Prostate gland (tissue), 2 donors: ENCODE results near the gene TRIP11.

Source experiments
- POLR2A ChIP-seq: fragments of 450-650 bp; IDR thresholded peaks from one replicate; pipeline ENCODE4 v1.6.1; 2016; ENCODE audit warnings: antibody characterized with exemption, mild to moderate bottlenecking
- POLR2AphosphoS5 ChIP-seq: sonication (generic); formaldehyde crosslinking; IDR thresholded peaks from one replicate; pipeline ENCODE4 v1.6.1; 2017; ENCODE audit warnings: antibody characterized with exemption
- TF ChIP-seq, protein P1 (sequence below), 4 experiments: fragments of 200-600 bp in 2 of 4; fragments of 450-650 bp in 2 of 4; sonication (generic) in 2 of 4; IDR thresholded peaks; 1 replicate in 3 of 4; 2 replicates in 1 of 4; pipeline ENCODE4 v1.5.1; 2016 to 2019; ENCODE audit warnings: antibody characterized with exemption in 4 of 4, mild to moderate bottlenecking in 2 of 4, moderate library complexity in 2 of 4

DNA sequence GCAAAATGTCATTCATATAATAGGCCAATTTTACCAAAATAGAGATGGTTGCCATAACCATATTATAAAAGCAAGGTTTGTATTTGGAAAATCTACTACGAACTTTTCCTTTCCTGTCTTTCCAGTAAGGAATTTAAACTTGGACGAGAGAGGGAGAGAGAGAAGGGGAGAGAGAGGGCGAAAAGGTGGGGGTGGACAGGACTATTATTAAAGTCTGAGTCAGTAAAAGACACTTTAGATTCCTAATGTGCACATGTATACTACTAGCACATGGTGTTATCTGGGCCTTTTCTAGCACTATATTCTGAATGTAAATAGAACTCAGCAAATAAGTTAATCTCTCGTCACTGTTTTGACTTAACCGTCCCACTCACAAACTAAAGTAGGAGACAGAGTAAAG, 62.0 kb downstream of the TRIP11 start:
- TF ChIP-seq, protein P1, sequence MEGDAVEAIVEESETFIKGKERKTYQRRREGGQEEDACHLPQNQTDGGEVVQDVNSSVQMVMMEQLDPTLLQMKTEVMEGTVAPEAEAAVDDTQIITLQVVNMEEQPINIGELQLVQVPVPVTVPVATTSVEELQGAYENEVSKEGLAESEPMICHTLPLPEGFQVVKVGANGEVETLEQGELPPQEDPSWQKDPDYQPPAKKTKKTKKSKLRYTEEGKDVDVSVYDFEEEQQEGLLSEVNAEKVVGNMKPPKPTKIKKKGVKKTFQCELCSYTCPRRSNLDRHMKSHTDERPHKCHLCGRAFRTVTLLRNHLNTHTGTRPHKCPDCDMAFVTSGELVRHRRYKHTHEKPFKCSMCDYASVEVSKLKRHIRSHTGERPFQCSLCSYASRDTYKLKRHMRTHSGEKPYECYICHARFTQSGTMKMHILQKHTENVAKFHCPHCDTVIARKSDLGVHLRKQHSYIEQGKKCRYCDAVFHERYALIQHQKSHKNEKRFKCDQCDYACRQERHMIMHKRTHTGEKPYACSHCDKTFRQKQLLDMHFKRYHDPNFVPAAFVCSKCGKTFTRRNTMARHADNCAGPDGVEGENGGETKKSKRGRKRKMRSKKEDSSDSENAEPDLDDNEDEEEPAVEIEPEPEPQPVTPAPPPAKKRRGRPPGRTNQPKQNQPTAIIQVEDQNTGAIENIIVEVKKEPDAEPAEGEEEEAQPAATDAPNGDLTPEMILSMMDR (IDR thresholded peaks at IDR 0.05): no peak
- TF ChIP-seq POLR2AphosphoS5 (no peak), POLR2A (no peak)
